Colonic mucosa (tissue), 4 donors: ENCODE measurements around the gene POLR3C. TPM values are rescaled to one million over a fixed set of nuclear protein-coding genes. Genes with fewer than 3 reads are reported as not detected.

Experiments
- DNase-seq: peaks from one replicate; pipeline ENCODE4 v3.0.0-alpha.2; 2020
- H3K27ac ChIP-seq: fragments of 200-600 bp; one replicate; pipeline ENCODE4 v1.8.0; 2021
- H3K27me3 ChIP-seq: fragments of 200-600 bp; one replicate; pipeline ENCODE4 v1.8.0; 2021
- H3K36me3 ChIP-seq: fragments of 200-600 bp; one replicate; pipeline ENCODE4 v1.8.0; 2021
- H3K4me1 ChIP-seq: fragments of 200-600 bp; one replicate; pipeline ENCODE4 v1.8.0; 2021; ENCODE audit warnings: mild to moderate bottlenecking
- H3K4me3 ChIP-seq: fragments of 200-600 bp; one replicate; pipeline ENCODE4 v1.8.0; 2021
- H3K9ac ChIP-seq, 2 donors: one replicate each; pipeline ENCODE4 v1.7.0; 2013; ENCODE audit warnings: control low read depth in 2 of 2, low read depth in 2 of 2, low read length in 2 of 2
- H3K9me3 ChIP-seq: fragments of 200-600 bp; one replicate; pipeline ENCODE4 v1.8.0; 2021
- intact Hi-C: fragments of 100-400 bp; cut with DNase I; formaldehyde crosslinking; loops from one replicate; pipeline ENCODE4 v1.14.1; 2022
- total RNA-seq, 2 donors: library from RNA; stranded (reverse); fragmentation: NEBNext Ultra II Directional in 1 of 2; extraction: Animal tissue kit (Norgen Biotek cat#: 25700) in 1 of 2; gene quantifications; one replicate each; pipeline ENCODE4 v1.2.1, GENCODE V29; 2021
- TF ChIP-seq, protein P1 (sequence below): fragments of 200-600 bp; IDR thresholded peaks from one replicate; pipeline ENCODE4 v1.8.0; 2022; ENCODE audit warnings: antibody characterized with exemption, mild to moderate bottlenecking
- donor health status: healthy.
- donor health status: DM: no; HTN: no; CAD: no.
- donor health status: DM: no; HTN: no; CAD: no.

The POLR3C gene
- total RNA-seq, 2 donors from 2014 or later = 17.2 to 18.8 TPM

DNA sequence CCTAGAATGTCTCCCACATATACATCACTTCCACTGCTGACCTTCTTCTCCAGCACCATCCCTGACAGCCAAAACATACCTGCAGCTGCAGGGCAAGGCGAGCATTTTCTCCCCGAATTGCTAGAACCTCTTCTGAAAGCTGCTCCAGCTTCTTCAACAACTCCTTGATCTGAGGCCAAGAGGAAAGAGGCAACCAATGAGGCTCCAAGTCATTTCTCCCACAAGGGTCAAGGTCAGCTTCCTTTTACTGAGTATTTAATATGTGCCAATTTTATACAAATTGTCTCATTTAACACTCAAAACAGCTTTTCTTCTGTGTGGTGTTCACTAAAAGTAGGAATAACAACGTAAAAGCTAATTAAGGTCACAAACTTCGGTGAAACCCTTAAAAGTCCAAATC is 44.2 kb downstream of the POLR3C start:
- intact Hi-C loops = no loop called here
- Histone ChIP-seq H3K27ac (no peak overlapping the region), H3K27me3 (peaks cover 11% of the 10 kb centered on the region), H3K4me3 (no peak overlapping the region), H3K4me1 (peaks cover 2% of the 10 kb centered on the region), H3K9ac (no peak overlapping the region), H3K36me3 (no peaks in the 10 kb centered on the region), H3K9me3 (no peaks in the 10 kb centered on the region)
- no peak for DNase-seq
- TF ChIP-seq, protein P1, sequence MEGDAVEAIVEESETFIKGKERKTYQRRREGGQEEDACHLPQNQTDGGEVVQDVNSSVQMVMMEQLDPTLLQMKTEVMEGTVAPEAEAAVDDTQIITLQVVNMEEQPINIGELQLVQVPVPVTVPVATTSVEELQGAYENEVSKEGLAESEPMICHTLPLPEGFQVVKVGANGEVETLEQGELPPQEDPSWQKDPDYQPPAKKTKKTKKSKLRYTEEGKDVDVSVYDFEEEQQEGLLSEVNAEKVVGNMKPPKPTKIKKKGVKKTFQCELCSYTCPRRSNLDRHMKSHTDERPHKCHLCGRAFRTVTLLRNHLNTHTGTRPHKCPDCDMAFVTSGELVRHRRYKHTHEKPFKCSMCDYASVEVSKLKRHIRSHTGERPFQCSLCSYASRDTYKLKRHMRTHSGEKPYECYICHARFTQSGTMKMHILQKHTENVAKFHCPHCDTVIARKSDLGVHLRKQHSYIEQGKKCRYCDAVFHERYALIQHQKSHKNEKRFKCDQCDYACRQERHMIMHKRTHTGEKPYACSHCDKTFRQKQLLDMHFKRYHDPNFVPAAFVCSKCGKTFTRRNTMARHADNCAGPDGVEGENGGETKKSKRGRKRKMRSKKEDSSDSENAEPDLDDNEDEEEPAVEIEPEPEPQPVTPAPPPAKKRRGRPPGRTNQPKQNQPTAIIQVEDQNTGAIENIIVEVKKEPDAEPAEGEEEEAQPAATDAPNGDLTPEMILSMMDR = no peak

DNA sequence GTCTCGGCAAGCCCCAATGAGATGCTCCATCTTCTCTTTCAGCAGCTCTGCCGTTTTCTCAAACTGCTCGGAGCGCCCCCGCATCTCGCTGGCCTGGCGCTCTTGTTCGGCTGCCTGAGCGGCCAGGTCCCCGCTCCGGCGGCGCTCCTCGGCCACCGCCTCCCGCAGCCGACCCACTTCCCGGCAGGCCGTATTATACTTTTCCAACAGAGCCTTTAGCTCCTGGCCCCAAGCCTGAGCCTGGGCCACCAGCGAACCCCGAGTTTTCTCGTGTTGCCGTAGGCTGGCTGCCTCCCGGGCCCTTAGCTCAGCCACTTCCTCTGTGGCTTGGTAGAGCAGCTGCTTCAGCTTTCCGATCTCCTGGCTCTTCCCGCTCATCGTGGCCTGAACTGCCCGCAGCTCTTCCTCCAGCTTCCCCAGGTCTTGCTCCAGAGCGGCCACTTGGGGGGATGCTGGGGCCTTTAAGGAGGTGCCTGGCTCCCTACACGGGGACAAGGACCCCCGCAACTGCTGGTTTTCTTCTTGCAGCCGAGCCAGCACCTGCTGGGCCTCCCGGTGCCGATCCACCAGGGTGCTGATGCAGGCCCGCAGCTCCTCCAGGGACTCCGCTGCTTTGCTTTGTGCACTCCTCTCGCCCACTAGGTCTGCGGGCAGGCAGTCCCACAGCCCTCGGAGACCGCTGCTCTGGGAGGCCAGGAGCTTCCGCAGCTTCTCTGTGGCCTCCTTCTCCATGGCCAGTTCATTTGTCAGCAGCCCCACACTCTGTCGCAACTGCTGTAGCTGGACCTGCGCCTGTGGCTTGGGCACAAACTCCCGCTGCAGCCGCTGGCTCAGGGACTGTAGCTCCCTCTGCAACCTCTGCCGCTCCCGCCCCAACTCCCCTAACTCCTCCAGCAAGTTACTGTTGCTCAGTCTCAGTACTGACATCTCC is 48.3 kb downstream of the POLR3C start:
- TF ChIP-seq, protein P1 = no peak
- Histone ChIP-seq H3K4me3 (peak overlapping the region; percentile 23), H3K27ac (peak overlapping the region; percentile 67), H3K9ac (peak overlapping the region; percentile 51 to 64), H3K27me3 (peaks cover 7% of the 10 kb centered on the region), H3K4me1 (peaks cover 2% of the 10 kb centered on the region), H3K36me3 (no peaks in the 10 kb centered on the region), H3K9me3 (no peaks in the 10 kb centered on the region)
- intact Hi-C loops = no loop called here
- peak; percentile 31 for DNase-seq

DNA sequence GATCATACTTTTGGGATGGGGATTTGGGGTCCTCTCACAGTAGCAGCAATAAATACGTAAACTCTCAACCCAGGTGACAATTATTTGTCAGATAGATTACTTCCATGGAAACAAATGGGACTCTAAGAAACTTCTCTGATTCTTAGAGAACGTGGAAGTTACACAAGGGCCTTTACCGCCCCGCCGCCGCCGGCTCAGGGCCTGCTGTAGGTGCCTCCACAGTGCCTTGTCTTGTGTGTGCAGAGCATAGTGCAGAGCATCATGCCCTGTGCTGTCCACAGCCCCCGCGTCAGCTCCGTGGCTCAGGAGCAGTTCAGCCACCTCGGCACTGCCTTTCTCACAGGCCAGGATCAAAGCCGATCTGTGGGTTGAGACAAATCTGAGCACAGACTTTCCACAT is 50.6 kb downstream of the POLR3C start:
- Histone ChIP-seq H3K27me3 (peaks cover 7% of the 10 kb centered on the region), H3K4me3 (no peak overlapping the region), H3K9ac (no peak overlapping the region), H3K27ac (no peak overlapping the region), H3K9me3 (no peaks in the 10 kb centered on the region), H3K36me3 (no peaks in the 10 kb centered on the region), H3K4me1 (peaks cover 2% of the 10 kb centered on the region)
- intact Hi-C loops = no loop called here
- TF ChIP-seq, protein P1 = no peak
- no peak for DNase-seq

DNA sequence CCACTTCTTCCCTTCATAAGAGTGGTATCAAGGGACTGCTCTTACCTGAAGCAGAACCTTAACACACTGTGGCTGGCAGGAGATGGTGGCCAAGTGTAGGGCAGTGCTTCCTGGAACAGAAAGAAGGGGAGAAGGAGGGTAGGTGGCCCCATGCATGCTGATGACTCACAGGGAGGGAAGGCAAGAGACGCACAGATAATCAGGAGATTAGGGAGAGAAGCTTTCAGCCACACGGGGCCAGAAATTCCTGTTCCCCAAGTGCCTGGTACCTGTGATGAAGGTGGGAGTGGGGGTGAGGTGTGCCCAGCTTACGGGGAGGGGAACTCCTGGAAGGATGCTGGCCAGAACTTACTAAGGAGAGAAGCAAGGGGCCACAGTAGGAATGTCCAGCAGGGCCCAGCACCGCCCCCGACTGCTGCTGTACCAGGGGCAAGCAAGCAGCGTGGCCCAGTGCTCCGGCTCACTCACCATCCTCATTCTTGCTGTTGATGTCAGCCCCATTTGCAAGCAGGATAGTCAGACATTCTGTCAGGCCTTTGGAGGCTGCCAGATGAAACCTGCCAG is 54.0 kb downstream of the POLR3C start:
- TF ChIP-seq, protein P1 = no peak
- no peak for DNase-seq
- Histone ChIP-seq H3K9ac (no peak overlapping the region), H3K27me3 (no peaks in the 10 kb centered on the region), H3K9me3 (no peaks in the 10 kb centered on the region), H3K27ac (no peak overlapping the region), H3K4me3 (no peak overlapping the region), H3K4me1 (no peaks in the 10 kb centered on the region), H3K36me3 (no peaks in the 10 kb centered on the region)
- intact Hi-C loops = no loop called here

DNA sequence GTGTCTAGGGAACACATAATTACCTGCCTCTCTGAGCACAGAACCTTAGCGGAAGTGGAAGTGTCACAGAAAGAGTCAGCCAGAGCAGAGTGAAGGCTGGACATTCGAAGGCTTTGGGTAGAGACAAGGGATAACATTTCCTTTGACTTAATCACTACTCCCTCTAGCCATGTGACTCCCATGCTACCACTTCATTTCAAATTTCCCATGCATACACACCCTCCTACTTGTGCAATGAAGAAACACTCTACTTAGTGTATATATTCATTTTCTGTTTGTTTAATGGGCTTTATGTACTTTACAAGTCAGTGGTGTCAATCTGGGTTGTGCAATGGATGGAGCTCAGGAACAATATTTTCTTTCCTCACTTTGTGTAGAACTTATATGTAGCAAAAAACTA is 54.7 kb downstream of the POLR3C start:
- TF ChIP-seq, protein P1 = no peak
- Histone ChIP-seq H3K27ac (no peak overlapping the region), H3K27me3 (peaks cover under 1% of the 10 kb centered on the region)

More for the DNA sequence above, 54.7 kb downstream of the POLR3C start:
- Histone ChIP-seq H3K9ac (no peak overlapping the region), H3K36me3 (no peaks in the 10 kb centered on the region), H3K4me3 (no peak overlapping the region), H3K9me3 (no peaks in the 10 kb centered on the region), H3K4me1 (no peaks in the 10 kb centered on the region)
- intact Hi-C loops = no loop called here
- no peak for DNase-seq
